ENCODE measurements around the gene NAPG.

NAPG gene

DNA sequence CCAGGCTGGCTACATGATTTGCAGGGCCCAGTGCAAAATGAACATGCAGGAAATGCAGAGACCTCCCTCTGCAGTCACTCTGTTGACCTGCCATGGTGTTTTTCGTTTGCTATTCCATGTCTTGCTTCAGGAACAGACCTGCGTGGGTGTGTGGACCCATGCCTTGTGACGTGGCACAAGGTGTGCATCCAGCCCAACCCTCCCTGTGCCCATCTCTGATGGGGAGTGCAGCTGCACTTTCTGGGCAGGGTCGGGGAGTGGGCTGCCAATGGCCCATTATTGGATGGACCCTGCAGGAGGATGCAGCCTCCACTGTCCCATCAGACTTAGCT, 33.1 kb downstream of the NAPG start:
- H3K4me3 ChIP-seq (ENCODE audit: low read length), result no peak overlapping the region
- DNase-seq (ENCODE audit: low read depth), result no peak
- TF ChIP-seq, protein P1, sequence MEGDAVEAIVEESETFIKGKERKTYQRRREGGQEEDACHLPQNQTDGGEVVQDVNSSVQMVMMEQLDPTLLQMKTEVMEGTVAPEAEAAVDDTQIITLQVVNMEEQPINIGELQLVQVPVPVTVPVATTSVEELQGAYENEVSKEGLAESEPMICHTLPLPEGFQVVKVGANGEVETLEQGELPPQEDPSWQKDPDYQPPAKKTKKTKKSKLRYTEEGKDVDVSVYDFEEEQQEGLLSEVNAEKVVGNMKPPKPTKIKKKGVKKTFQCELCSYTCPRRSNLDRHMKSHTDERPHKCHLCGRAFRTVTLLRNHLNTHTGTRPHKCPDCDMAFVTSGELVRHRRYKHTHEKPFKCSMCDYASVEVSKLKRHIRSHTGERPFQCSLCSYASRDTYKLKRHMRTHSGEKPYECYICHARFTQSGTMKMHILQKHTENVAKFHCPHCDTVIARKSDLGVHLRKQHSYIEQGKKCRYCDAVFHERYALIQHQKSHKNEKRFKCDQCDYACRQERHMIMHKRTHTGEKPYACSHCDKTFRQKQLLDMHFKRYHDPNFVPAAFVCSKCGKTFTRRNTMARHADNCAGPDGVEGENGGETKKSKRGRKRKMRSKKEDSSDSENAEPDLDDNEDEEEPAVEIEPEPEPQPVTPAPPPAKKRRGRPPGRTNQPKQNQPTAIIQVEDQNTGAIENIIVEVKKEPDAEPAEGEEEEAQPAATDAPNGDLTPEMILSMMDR (conservative IDR thresholded peaks at IDR 0.05; ENCODE audit: low read depth, low read length), result no peak

GRCh38 chr18:10559553-10560451, 34.0 kb downstream of the NAPG start:
- TF ChIP-seq, protein P1 (conservative IDR thresholded peaks at IDR 0.05; ENCODE audit: low read depth, low read length), result no peak
- no peak for DNase-seq (ENCODE audit: low read depth)
- H3K4me3 ChIP-seq (ENCODE audit: low read length), result peak overlapping the region; percentile 34

DNA sequence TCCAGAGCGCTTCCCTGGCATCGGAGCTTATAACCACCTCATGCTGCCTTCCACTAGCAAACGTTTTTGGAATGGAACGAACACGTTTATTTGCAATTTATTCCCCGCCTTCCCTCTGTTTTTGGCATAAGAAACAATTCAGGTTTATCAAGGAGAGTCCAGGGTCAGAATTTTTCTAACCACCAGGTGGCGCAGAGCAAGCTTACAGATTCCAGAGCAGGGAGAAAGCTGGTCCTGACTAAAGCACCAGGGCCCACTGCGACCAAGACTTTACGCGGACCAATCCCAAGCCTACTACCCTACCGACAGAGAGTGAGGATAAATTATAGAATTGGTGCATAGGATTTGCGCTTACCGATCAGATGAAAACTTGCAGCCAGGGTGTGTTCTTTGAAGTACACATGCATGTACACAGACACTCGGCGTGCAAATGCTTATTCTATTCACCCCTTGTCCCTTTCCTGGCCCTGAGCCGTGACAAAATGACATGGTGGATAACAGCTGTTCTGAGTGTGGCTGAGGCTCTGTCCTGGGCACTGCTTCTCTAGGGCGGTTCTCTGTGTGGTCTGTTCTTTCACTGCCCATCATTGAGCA, 34.7 kb downstream of the NAPG start:
- DNase-seq (ENCODE audit: low read depth), result peak; percentile 20
- peak overlapping the region; percentile 34 for H3K4me3 ChIP-seq (ENCODE audit: low read length)
- TF ChIP-seq, protein P1 (conservative IDR thresholded peaks at IDR 0.05; ENCODE audit: low read depth, low read length), result peak; percentile 80

DNA sequence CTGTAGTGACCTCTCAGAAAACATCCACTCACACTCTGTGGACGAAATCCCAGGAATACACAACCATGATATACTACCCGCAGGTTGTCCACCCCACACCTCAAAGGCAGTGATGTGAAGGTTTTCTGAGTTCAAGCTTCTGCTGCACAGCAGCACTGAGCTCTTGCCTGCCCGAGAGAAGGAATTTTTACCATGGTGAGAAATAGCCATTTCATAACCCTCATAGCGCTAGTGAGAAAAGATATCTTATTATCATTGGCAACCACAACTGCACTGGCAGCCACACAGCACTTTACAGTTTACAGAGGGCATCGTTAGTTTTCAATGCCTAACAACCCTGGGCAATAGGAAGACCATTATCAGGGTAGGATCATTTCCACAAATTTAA, 36.9 kb downstream of the NAPG start:
- no peak for DNase-seq (ENCODE audit: low read depth)
- TF ChIP-seq, protein P1 (conservative IDR thresholded peaks at IDR 0.05; ENCODE audit: low read depth, low read length), result no peak
- H3K4me3 ChIP-seq (ENCODE audit: low read length), result no peak overlapping the region

DNA sequence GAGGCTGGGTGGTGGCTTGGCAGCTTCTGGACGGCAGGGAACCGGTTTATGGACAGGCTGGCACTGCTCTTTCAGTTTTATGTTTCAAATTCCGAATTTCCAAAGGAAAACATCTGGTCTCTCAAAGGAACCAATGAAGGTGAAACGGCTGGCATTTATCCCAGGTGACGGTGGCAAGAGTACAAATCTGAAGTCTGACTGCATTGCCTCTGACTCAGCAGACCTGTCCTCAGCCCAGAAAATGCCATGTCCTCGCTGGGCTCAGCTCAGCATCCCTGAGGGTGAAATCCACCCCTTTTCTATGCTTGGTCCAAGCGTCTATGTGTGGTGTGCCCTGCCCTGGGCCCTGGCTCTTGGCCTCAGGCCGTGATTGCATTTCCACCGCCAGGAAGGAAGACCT, 38.1 kb downstream of the NAPG start:
- TF ChIP-seq, protein P1 (conservative IDR thresholded peaks at IDR 0.05; ENCODE audit: low read depth, low read length), result no peak
- H3K4me3 ChIP-seq (ENCODE audit: low read length), result no peak overlapping the region
- no peak for DNase-seq (ENCODE audit: low read depth)

DNA sequence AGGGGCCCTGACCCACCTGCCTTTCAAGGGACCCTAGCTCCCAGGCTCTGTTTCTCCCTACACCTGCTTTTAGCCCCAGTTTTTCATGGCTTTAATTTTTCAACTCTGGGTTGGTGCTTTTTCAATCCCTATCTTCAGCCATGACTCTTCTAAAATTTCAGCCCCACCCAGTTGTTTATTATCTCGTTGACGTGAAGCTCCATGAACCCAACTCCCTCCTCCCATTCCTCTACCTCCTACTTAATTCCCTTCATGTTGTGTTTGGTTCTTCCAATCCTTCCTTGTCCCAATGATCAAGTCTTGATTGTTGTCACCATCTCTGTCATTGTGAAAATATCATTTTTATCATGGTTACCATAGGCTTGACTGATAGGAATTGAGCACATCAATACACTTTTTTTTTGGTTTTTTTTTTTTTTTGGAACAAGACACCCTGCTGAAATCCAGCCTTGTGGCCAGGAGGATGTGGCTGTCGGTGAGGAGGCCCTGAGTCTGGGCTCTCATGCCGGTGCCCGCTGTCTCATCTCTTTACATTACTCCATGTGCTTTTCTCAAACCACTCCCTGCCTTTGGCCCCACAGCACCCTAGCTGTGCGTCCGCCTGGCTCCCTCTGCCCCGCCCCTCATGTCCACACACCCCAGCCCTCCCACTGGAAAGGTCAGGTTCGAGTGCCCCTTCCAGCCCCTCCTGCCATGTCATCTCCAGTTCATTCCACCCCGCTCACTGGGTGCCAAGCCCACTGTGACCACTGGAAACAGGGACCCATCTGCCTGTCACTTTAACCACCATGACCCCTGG, 39.3 kb downstream of the NAPG start:
- TF ChIP-seq, protein P1 (conservative IDR thresholded peaks at IDR 0.05; ENCODE audit: low read depth, low read length), result no peak
- DNase-seq (ENCODE audit: low read depth), result no peak
- no peak overlapping the region for H3K4me3 ChIP-seq (ENCODE audit: low read length)
